Caco-2 (cell line): Measurements from ENCODE around the gene RBBP4. TPM values are rescaled to one million over a fixed set of nuclear protein-coding genes. Genes with fewer than 3 reads are reported as not detected.
"Not testable (repeated sequence)": the region's sequence is repeated elsewhere in the genome, so short reads cannot be mapped to it uniquely, and the experiment has no call there.

Experiments
- BruUV-seq: library from RNA; stranded (reverse); fragments of 400-500 nt; replicated peaks from 2 replicates; lab custom pipeline; 2021; lab: Mats Ljungman, UMichigan
- CTCF ChIA-PET: fragments of 300-600 bp; sonication (Branson Sonifier 250); formaldehyde crosslinking; loops from one replicate; lab custom pipeline; 2022; ENCODE audit warnings: antibody characterized with exemption; lab: Charles Lee
- POLR2A ChIA-PET: fragments of 300-600 bp; sonication (Branson Sonifier 250); formaldehyde crosslinking; loops from one replicate; lab custom pipeline; 2022; ENCODE audit warnings: antibody characterized with exemption; lab: Charles Lee
- DNase-seq, 2 experiments: peaks; one replicate each; pipeline versions ENCODE4 v3.0.0 to v3.0.0-alpha.2; 2020 to 2022
- H3K27me3 ChIP-seq: replicated peaks from 2 replicates; pipeline ENCODE4 v1.6.0; 2011; ENCODE audit warnings: low read length; ENCODE audit not compliant: control insufficient read depth, insufficient read depth
- H3K36me3 ChIP-seq: 2 replicates; pipeline ENCODE4 v1.5.1; 2011; ENCODE audit warnings: low read length; ENCODE audit not compliant: control insufficient read depth, insufficient read depth
- H3K4me1 ChIP-seq: fragments of 250-450 bp; sonication (Bioruptor Pico); 2 replicates; pipeline ENCODE4 v1.5.1; 2020; ENCODE audit warnings: mild to moderate bottlenecking
- H3K4me3 ChIP-seq: 2 replicates; pipeline ENCODE4 v1.5.1; 2011; ENCODE audit warnings: low read depth, mild to moderate bottlenecking, control low read depth, low read length
- H3K9me3 ChIP-seq: fragments of 250-450 bp; sonication (Bioruptor Pico); 2 replicates; pipeline ENCODE4 v1.5.1; 2020; ENCODE audit warnings: mild to moderate bottlenecking, moderate library complexity
- H3K27ac Mint-ChIP-seq: one replicate; pipeline ENCODE4 v1.8.0; 2022; ENCODE audit warnings: mixed read lengths; ENCODE audit not compliant: unreplicated experiment
- H3K27me3 Mint-ChIP-seq: one replicate; pipeline ENCODE4 v1.8.0; 2022; ENCODE audit warnings: mixed read lengths; ENCODE audit not compliant: insufficient read depth, unreplicated experiment
- H3K36me3 Mint-ChIP-seq: one replicate; pipeline ENCODE4 v1.8.0; 2022; ENCODE audit warnings: mild to moderate bottlenecking, mixed read lengths; ENCODE audit not compliant: insufficient read depth, unreplicated experiment
- H3K4me1 Mint-ChIP-seq: one replicate; pipeline ENCODE4 v1.8.0; 2022; ENCODE audit warnings: low read depth, mixed read lengths; ENCODE audit not compliant: unreplicated experiment
- H3K4me3 Mint-ChIP-seq: one replicate; pipeline ENCODE4 v1.8.0; 2022; ENCODE audit warnings: mild to moderate bottlenecking, moderate library complexity, mixed read lengths; ENCODE audit not compliant: unreplicated experiment
- H3K9me3 Mint-ChIP-seq: one replicate; pipeline ENCODE4 v1.8.0; 2022; ENCODE audit warnings: mixed read lengths; ENCODE audit not compliant: unreplicated experiment
- CTCF ChIP-seq, 2 experiments: fragments of 200-600 bp in 1 of 2; IDR thresholded peaks; 1 replicate in 1 of 2; 2 replicates in 1 of 2; pipeline versions ENCODE4 v1.5.1 to v1.8.0; 2011 to 2022; ENCODE audit warnings: antibody characterized with exemption in 1 of 2, control low read depth in 1 of 2, inconsistent platforms in 1 of 2, low read depth in 1 of 2, low read length in 1 of 2, mild to moderate bottlenecking in 1 of 2, moderate library complexity in 1 of 2; ENCODE audit not compliant: insufficient read depth in 1 of 2, severe bottlenecking in 1 of 2, unreplicated experiment in 1 of 2
- intact Hi-C: fragments of 100-400 bp; cut with micrococcal nuclease; formaldehyde crosslinking; loops from one replicate; pipeline ENCODE4 v1.10.0; 2022; ENCODE audit not compliant: unreplicated experiment
- total RNA-seq: library from RNA; stranded (reverse); gene quantifications from 2 replicates; pipeline ENCODE4 v1.2.3, GENCODE V29; 2022

RBBP4 gene
- total RNA-seq, 1 experiment from 2014 or later = 179 TPM

- Mint-ChIP-seq H3K27me3 (no peaks in the 10 kb centered on the region), H3K9me3 (no peaks in the 10 kb centered on the region), H3K36me3 (peaks cover 72% of the 10 kb centered on the region), H3K4me1 (no peaks in the 10 kb centered on the region), H3K27ac (no peak overlapping the region), H3K4me3 (no peak overlapping the region)
- Histone ChIP-seq H3K27me3 (no peaks in the 10 kb centered on the region), H3K4me1 (no peaks in the 10 kb centered on the region), H3K9me3 (no peaks in the 10 kb centered on the region), H3K36me3 (no peaks in the 10 kb centered on the region; the same call in 1 of the 2 replicates), H3K4me3 (no peak overlapping the region)
- no peak for TF ChIP-seq CTCF (IDR thresholded peaks at IDR 0.05; ENCODE audit: insufficient read depth in 1 of 2, low read depth in 1 of 2, low read length in 1 of 2, severe bottlenecking in 1 of 2, unreplicated experiment in 1 of 2)
- peak; percentile 20 to 44 for DNase-seq
- ChIA-PET CTCF (no interaction called here), POLR2A (no interaction called here)
- intact Hi-C loops = no loop called here
- no TSS peak for BruUV-seq
Measured at GRCh38 chr1:32666901-32667566, 16.0 kb downstream of the RBBP4 start.

- H3K4me3 Mint-ChIP-seq, BruUV-seq, H3K27me3 ChIP-seq, POLR2A ChIA-PET, DNase-seq, H3K27ac Mint-ChIP-seq, H3K36me3 ChIP-seq, intact Hi-C loops, H3K4me1 ChIP-seq, H3K9me3 ChIP-seq, H3K4me1 Mint-ChIP-seq, H3K4me3 ChIP-seq, H3K27me3 Mint-ChIP-seq, CTCF ChIA-PET, H3K9me3 Mint-ChIP-seq: not testable (repeated sequence)
- H3K36me3 Mint-ChIP-seq = peaks cover 84% of the 10 kb centered on the region
Measured at GRCh38 chr1:32668716-32669115, 17.7 kb downstream of the RBBP4 start.

GRCh38 chr1:32676945-32677344 lies 25.9 kb downstream of the RBBP4 start:
- no peaks in the 10 kb centered on the region for H3K9me3 ChIP-seq
- no peak for DNase-seq
- H3K27me3 Mint-ChIP-seq = no peaks in the 10 kb centered on the region
- no TSS peak for BruUV-seq
- H3K27ac Mint-ChIP-seq = no peak overlapping the region
- ChIA-PET POLR2A (interaction anchor here (0.6 kb wide), 1 partner anchor 404 kb away, joined by 3 read pairs; the partner anchor contains the start of gene AZIN2), CTCF (no interaction called here)
- H3K4me1 Mint-ChIP-seq = no peaks in the 10 kb centered on the region
- H3K36me3 Mint-ChIP-seq = peaks cover 77% of the 10 kb centered on the region
- no peaks in the 10 kb centered on the region for H3K9me3 Mint-ChIP-seq
- H3K36me3 ChIP-seq = no peaks in the 10 kb centered on the region; the same call in 1 of the 2 replicates
- H3K4me3 ChIP-seq = no peak overlapping the region
- H3K4me1 ChIP-seq = no peaks in the 10 kb centered on the region
- H3K27me3 ChIP-seq = no peaks in the 10 kb centered on the region
- intact Hi-C loops = no loop called here
- TF ChIP-seq CTCF (IDR thresholded peaks at IDR 0.05; ENCODE audit: insufficient read depth in 1 of 2, low read depth in 1 of 2, low read length in 1 of 2, severe bottlenecking in 1 of 2, unreplicated experiment in 1 of 2) = no peak
- H3K4me3 Mint-ChIP-seq = no peak overlapping the region

GRCh38 chr1:32679993-32680392 lies 29.0 kb downstream of the RBBP4 start:
- H3K27me3 ChIP-seq, CTCF ChIA-PET, DNase-seq, H3K27me3 Mint-ChIP-seq, POLR2A ChIA-PET, H3K27ac Mint-ChIP-seq, H3K4me1 ChIP-seq, H3K4me3 Mint-ChIP-seq, H3K36me3 ChIP-seq, H3K9me3 ChIP-seq, H3K4me3 ChIP-seq, H3K9me3 Mint-ChIP-seq, H3K4me1 Mint-ChIP-seq, intact Hi-C loops: not testable (repeated sequence)
- TSS peak; percentile 47 for BruUV-seq
- peaks cover 55% of the 10 kb centered on the region for H3K36me3 Mint-ChIP-seq
